Suprapubic skin (tissue), 4 donors: ENCODE data around the gene SRSF3.

Source experiments
- EP300 ChIP-seq: sonication (generic); formaldehyde crosslinking; IDR thresholded peaks from one replicate; pipeline ENCODE4 v1.6.1; 2017; ENCODE audit warnings: antibody characterized with exemption
- POLR2A ChIP-seq, 2 donors: fragments of 450-650 bp; IDR thresholded peaks; one replicate each; pipeline ENCODE4 v1.6.1; 2017; ENCODE audit warnings: antibody characterized with exemption in 2 of 2, mild to moderate bottlenecking in 2 of 2, moderate library complexity in 2 of 2
- POLR2AphosphoS5 ChIP-seq, 3 donors: sonication (generic); formaldehyde crosslinking; IDR thresholded peaks; one replicate each; pipeline ENCODE4 v1.6.1; 2017; ENCODE audit warnings: antibody characterized with exemption in 3 of 3
- TF ChIP-seq, protein P1 (sequence below), 2 donors: fragments of 200-600 bp in 1 of 2; fragments of 450-650 bp in 1 of 2; sonication (generic) in 1 of 2; IDR thresholded peaks; one replicate each; pipeline ENCODE4 v1.5.1; 2016 to 2019; ENCODE audit warnings: antibody characterized with exemption in 2 of 2, mild to moderate bottlenecking in 1 of 2, moderate library complexity in 1 of 2

DNA sequence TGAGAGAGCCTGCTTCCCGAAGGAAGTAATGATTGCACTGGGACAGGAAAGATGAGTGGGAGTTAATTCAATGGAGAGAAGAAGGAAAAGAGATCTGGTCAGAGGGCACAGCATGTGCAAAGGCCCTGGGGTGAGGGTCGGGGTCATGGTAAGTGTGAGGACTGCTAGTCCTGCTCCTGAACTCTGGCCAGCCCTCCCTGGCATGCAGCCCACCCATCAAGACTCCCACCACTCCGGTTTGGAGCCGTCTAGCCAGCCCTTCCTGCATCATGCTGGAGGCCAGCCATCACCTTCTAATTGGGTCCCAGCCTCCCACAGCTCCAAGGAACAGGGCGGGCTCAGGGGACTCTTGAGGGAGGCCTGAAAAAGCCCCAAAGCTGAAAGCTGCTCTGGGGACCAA, 42.1 kb downstream of the SRSF3 start:
- TF ChIP-seq, protein P1, sequence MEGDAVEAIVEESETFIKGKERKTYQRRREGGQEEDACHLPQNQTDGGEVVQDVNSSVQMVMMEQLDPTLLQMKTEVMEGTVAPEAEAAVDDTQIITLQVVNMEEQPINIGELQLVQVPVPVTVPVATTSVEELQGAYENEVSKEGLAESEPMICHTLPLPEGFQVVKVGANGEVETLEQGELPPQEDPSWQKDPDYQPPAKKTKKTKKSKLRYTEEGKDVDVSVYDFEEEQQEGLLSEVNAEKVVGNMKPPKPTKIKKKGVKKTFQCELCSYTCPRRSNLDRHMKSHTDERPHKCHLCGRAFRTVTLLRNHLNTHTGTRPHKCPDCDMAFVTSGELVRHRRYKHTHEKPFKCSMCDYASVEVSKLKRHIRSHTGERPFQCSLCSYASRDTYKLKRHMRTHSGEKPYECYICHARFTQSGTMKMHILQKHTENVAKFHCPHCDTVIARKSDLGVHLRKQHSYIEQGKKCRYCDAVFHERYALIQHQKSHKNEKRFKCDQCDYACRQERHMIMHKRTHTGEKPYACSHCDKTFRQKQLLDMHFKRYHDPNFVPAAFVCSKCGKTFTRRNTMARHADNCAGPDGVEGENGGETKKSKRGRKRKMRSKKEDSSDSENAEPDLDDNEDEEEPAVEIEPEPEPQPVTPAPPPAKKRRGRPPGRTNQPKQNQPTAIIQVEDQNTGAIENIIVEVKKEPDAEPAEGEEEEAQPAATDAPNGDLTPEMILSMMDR (IDR thresholded peaks at IDR 0.05), result no peak
- TF ChIP-seq POLR2A (IDR thresholded peaks at IDR 0.05) (no peak), POLR2AphosphoS5 (IDR thresholded peaks at IDR 0.05) (no peak), EP300 (no peak)
